GM12801 (cell line): ENCODE results near the gene ZCCHC7.

Experiments used
- CTCF ChIP-seq: IDR thresholded peaks from one replicate; pipeline ENCODE4 v1.5.1; 2011; ENCODE audit warnings: control low read depth; ENCODE audit not compliant: insufficient read length; ENCODE audit errors: extremely low read depth

The ZCCHC7 gene

GRCh38 chr9:37373621-37374020, 253.2 kb downstream of the ZCCHC7 start:
- no peak for TF ChIP-seq CTCF

DNA sequence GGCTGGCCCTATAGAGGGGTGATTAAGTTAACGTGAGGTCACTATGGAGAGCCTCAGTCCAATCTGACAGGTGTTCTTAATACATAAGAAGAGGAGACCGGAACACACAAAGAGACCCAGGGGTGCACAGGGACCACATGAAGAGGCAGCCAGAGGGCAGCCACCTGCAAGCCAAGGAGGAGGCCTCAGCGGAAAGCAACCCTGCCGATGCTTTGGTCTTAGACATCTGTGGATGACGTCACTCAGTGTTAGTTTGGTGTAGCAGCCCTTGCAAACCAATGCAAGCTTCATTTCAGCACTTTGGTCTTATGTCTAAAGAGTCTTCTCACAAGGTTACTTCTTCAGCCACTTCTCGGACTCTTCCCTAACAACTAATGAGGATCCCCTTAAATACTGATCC, 254.5 kb downstream of the ZCCHC7 start:
- TF ChIP-seq CTCF = no peak

GRCh38 chr9:37377688-37378612, 257.6 kb downstream of the ZCCHC7 start:
- no peak for TF ChIP-seq CTCF

- no peak for TF ChIP-seq CTCF
Measured at GRCh38 chr9:37378613-37379004, 258.2 kb downstream of the ZCCHC7 start.

DNA sequence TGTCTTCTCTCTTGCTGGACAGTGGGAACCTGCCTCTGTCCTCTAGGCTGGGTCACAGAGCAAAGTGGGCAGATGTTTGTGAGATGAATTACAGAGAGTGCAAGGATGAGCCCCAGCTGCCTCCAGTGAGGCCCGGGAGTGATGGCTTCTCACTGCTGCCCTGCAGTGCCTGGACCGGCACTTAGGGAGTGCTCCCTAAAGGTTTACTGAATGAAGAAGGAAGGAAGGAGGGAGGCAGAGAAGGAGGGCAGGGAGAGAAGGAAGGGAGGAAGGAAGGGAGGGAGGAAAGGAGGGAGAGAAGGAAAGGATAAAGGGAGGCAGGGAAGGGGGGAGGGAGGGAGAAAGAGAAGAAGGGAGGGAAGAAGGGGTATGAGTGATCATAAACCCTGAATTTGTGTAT, 259.5 kb downstream of the ZCCHC7 start:
- no peak for TF ChIP-seq CTCF

DNA sequence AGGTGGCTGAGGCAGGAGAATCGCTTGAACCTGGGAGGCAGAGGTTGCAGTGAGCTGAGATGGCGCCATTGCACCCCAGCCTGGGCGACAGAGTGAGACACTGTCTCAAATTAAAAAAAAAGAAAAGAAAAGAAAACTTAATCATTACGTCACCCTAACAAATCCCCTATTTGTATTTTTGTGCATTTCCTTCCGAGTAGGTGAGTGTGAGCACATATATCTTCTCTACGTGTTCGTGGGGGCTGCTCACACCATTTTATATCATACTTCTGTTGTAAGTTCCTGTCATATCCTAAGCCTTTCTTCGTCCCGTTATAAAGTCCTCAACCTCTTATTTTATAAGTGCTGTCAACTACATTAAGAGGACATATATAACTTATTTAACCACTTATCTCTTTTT, 260.2 kb downstream of the ZCCHC7 start:
- no peak for TF ChIP-seq CTCF

DNA sequence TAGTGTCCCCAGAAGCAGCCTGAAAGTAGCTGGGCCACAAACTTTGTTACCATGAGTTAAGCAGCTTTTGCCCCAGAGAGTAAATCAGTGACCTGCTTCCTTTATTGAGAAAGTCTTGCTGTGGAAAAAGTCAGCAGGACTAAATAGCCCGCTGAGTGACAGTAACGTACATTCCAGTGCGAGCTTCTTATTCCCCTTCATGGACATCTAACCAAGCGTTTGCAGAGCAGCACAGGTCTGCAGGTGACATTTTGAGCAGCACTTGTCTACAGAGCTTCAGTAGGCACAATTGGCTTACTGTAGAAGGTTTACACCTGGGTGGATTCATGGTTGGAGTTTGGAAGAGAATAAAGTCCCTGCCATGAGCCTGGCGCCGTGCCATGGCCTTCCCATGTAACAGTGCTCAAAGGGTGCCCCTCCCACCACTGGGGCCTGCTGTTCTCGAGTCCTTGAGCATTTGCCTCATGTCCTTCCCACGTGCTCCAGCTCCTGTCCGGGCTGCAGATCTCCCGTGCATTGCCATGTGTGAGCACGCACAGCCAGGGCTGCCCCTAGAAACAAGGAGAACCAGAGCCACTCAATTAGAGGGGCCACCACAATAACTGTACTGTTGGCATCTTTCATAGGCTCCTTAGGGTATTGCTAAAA, 260.8 kb downstream of the ZCCHC7 start:
- TF ChIP-seq CTCF = no peak
